Glutamatergic neuron (in vitro differentiated cells): Measurements from ENCODE around the gene TMEM134. TPM values are rescaled to one million over a fixed set of nuclear protein-coding genes. Genes with fewer than 3 reads are reported as not detected.

Experiments used
- DNase-seq: peaks from one replicate; pipeline ENCODE4 v3.0.0; 2022
- H3K27ac Mint-ChIP-seq: one replicate; pipeline ENCODE4 v1.8.0; 2020; ENCODE audit warnings: mild to moderate bottlenecking, mixed read lengths, inconsistent platforms; ENCODE audit not compliant: unreplicated experiment
- H3K27me3 Mint-ChIP-seq: one replicate; pipeline ENCODE4 v1.8.0; 2020; ENCODE audit warnings: mild to moderate bottlenecking, moderate library complexity, mixed read lengths, inconsistent platforms; ENCODE audit not compliant: unreplicated experiment
- H3K36me3 Mint-ChIP-seq: one replicate; pipeline ENCODE4 v1.8.0; 2020; ENCODE audit warnings: mild to moderate bottlenecking, mixed read lengths, inconsistent platforms; ENCODE audit not compliant: unreplicated experiment
- H3K4me1 Mint-ChIP-seq: one replicate; pipeline ENCODE4 v1.8.0; 2020; ENCODE audit warnings: mild to moderate bottlenecking, low read depth, mixed read lengths, inconsistent platforms; ENCODE audit not compliant: unreplicated experiment
- H3K4me3 Mint-ChIP-seq: one replicate; pipeline ENCODE4 v1.8.0; 2020; ENCODE audit warnings: mild to moderate bottlenecking, mixed read lengths, inconsistent platforms; ENCODE audit not compliant: unreplicated experiment
- H3K9me3 Mint-ChIP-seq: one replicate; pipeline ENCODE4 v1.8.0; 2020; ENCODE audit warnings: mild to moderate bottlenecking, moderate library complexity, mixed read lengths, inconsistent platforms; ENCODE audit not compliant: unreplicated experiment
- total RNA-seq: library from RNA; stranded (reverse); fragmentation: NEBNext Ultra II Directional; extraction: Animal tissue kit (Norgen Biotek cat#: 25700); gene quantifications from one replicate; pipeline ENCODE4 v1.2.1, GENCODE V29; 2021; ENCODE audit not compliant: unreplicated experiment
- TF ChIP-seq, protein P1 (sequence below): fragments of 200-600 bp; sonication (generic); IDR thresholded peaks from one replicate; pipeline ENCODE4 v1.5.0; 2021; ENCODE audit not compliant: partially characterized antibody, unreplicated experiment

TMEM134 gene
- total RNA-seq, 1 donor from 2014 or later, result 41.9 TPM

DNA sequence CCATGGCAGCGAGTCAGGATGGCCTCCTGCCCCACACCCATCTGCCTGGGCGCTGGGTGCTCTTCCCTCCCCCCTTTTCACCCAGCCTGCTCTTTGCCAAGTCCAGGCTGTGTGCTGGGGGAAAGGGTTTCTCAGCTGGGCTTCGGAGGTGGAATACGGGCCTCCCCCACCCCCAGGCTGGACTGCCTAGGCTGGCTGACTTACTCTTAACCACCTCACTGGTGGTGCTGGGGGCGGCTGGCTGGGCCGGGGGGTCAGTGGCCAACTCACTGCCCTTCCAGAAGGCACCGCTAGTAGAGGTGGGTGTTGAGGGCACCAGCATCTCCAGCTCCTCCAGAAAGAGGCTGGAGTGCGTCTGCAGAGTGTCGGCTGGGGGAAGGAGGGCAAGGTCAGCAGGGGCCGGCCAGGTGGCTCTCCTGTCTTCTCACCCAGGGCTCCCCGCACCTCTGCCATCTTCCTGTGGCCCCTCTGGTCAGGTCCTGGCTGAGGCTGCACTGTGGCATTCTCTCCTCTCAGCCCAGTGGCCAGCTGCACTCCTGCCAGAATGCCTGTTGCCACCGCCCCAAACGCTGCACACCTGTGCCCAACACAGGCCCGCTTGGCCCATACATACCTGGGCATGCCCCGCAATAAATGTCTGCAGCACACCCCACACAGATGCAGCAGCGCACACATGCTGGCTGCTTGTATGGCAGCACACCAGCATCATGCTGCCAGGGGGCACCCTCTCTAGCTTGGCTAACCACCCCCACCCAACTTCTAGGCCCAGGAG is 26.4 kb upstream of the TMEM134 start:
- DNase-seq, result no peak
- Mint-ChIP-seq H3K4me3 (no peak overlapping the region), H3K36me3 (no peaks in the 10 kb centered on the region), H3K27me3 (no peaks in the 10 kb centered on the region), H3K9me3 (no peaks in the 10 kb centered on the region), H3K27ac (no peak overlapping the region), H3K4me1 (no peaks in the 10 kb centered on the region)
- TF ChIP-seq, protein P1, sequence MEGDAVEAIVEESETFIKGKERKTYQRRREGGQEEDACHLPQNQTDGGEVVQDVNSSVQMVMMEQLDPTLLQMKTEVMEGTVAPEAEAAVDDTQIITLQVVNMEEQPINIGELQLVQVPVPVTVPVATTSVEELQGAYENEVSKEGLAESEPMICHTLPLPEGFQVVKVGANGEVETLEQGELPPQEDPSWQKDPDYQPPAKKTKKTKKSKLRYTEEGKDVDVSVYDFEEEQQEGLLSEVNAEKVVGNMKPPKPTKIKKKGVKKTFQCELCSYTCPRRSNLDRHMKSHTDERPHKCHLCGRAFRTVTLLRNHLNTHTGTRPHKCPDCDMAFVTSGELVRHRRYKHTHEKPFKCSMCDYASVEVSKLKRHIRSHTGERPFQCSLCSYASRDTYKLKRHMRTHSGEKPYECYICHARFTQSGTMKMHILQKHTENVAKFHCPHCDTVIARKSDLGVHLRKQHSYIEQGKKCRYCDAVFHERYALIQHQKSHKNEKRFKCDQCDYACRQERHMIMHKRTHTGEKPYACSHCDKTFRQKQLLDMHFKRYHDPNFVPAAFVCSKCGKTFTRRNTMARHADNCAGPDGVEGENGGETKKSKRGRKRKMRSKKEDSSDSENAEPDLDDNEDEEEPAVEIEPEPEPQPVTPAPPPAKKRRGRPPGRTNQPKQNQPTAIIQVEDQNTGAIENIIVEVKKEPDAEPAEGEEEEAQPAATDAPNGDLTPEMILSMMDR, result no peak

DNA sequence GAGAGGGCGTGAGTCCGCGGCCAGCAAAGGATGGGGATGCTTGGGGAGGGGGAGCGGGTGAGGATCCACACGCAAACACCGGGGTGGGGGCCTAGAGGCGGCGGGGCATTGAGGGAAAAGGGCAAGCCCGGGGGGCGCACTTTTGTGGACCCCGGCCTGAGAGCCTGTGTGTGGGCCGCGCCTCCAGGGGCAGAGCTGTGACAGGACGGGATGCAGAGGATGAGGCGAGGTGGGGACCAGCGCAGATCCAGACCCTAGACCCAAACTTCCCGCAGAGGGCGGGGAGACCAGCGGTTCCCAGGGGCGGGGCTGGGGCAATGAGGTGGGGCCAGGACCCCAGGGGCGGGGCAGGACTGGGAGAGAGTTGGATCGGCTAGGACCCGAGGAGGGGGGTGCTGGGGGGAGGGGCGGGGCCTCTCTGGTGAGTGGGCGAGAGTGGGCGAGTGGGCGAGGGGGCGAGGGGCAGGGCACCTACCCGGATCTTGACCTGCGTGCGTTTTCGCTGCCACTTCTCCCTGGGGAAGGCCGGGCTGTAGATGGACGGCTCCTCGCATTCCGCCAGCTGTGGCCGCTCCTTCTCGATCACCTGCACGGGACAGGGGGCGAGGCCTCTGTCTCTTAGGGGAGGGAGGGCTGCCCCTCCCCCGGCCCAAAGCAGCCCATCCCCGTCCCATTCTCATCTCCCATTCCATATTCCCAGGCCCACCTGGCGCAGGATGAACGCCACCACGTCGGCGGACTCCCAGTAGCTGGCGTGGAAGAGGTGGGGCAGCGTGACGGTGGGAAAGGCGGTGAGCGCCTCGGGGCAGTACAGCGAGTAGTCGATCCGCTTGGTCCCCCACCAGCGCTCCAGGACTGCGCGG is 25.6 kb upstream of the TMEM134 start:
- Mint-ChIP-seq H3K36me3 (no peaks in the 10 kb centered on the region), H3K4me1 (no peaks in the 10 kb centered on the region)
- DNase-seq, result no peak

DNA sequence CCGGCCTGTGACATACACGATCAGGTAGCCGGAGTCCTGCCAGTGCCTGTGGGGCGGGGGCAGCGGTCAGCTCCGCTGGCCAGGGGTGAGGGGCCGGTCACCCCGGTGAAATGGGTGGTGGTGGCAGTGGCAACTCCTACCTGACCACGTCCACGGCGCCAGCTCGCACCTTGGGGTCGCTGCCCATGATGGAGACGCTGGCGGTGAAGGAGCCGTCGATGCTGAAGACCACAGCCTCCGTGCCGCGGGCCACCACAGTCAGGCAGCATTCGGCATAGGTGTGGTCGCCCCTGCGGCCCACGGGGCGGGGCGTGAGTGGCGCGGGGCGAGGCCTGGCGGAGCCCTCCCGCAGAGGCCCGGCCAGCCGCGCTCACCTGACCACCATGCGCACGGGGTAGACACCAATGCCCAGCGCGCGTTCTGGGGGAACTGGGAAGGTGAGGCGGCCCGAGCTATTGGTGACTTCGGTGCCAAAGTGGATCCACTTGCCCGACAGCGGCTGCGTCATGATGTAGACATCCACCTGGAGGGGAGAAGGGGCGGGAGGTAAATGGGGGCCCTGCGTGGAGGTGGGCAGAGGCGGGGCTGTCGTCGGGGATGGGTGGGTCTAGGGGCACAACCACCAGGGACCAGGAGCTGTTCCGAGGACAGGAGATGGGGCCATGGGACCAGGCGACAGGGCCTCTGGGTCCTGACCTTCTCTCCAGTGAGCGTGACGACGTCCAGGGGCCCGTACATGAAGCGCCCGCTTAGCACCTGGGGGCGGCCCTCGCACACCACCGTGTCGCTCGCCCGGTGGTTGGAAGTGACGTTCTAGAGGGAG is 24.7 kb upstream of the TMEM134 start:
- Mint-ChIP-seq H3K9me3 (no peaks in the 10 kb centered on the region), H3K27me3 (no peaks in the 10 kb centered on the region), H3K4me1 (no peaks in the 10 kb centered on the region), H3K36me3 (no peaks in the 10 kb centered on the region), H3K4me3 (no peak overlapping the region), H3K27ac (no peak overlapping the region)
- DNase-seq, result no peak
- TF ChIP-seq, protein P1, result no peak

More for the DNA sequence above, 25.6 kb upstream of the TMEM134 start:
- Mint-ChIP-seq H3K27me3 (no peaks in the 10 kb centered on the region), H3K4me3 (no peak overlapping the region), H3K27ac (no peak overlapping the region), H3K9me3 (no peaks in the 10 kb centered on the region)
- TF ChIP-seq, protein P1, result no peak

DNA sequence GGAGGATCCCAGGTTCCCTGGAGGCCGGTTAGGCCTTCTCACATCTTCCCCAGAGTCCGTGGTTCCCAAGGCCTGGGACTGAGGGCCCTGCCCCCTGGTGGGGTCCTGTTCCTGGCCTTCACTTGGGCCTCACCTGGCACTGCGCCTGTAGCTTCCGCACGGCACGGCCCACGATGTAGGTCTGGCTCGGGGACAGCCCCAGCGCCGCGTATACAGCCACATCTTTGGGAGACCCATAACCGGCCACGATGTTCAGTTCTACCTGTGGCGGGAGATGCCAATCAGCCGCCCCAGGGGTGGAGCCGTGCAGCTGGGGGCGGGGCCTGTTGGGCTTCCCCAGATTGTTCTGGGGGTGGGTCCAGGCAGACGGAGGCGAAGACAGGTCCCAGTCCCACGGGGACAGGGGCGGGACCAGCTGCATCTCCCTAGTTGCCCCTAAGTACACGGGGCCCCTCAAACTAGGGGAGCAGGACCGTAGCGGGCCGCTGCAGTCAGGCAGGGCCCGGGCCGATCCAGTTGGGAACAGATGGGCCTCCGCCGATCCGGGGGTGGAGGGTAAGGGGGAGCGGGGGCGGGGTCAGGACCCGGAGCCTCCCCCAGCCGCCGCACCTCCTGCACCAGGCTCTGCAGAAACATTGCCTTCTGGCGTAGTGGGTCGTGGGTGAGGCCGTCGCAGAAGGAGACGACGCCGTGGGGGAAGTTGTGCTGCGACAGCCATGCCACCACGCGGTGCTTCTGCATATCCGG is 23.9 kb upstream of the TMEM134 start:
- H3K27me3 Mint-ChIP-seq, result peaks cover under 1% of the 10 kb centered on the region
- no peak overlapping the region for H3K27ac Mint-ChIP-seq
- no peaks in the 10 kb centered on the region for H3K36me3 Mint-ChIP-seq
- DNase-seq, result no peak
- TF ChIP-seq, protein P1, result no peak
- H3K4me1 Mint-ChIP-seq, result no peaks in the 10 kb centered on the region
- H3K9me3 Mint-ChIP-seq, result no peaks in the 10 kb centered on the region
- no peak overlapping the region for H3K4me3 Mint-ChIP-seq
